ENCODE measurements around the gene SMYD2. TPM values are rescaled to one million over a fixed set of nuclear protein-coding genes. Genes with fewer than 3 reads are reported as not detected.

SMYD2 gene
- total and polyA plus RNA-seq, 2 donors (not counting 1 experiment from before 2014, with no cell fraction given) = 23.3 to 39.2 TPM

GRCh38 chr1:214379236-214379970 lies 98.4 kb downstream of the SMYD2 start:
- no peaks in the 10 kb centered on the region for H4K20me1 ChIP-seq (ENCODE audit: control insufficient read depth, extremely low read depth, insufficient read depth, low read length)
- H2AFZ ChIP-seq (ENCODE audit: low read length) = no peak overlapping the region
- H3K9ac ChIP-seq (ENCODE audit: insufficient read depth, low read length) = no peak overlapping the region
- no peaks in the 10 kb centered on the region for H3K9me3 ChIP-seq (ENCODE audit: control insufficient read depth, insufficient read depth, low read depth, low read length)
- peaks cover 13% of the 10 kb centered on the region for H3K36me3 ChIP-seq (ENCODE audit: control insufficient read depth, insufficient read depth, low read length)
- no peak overlapping the region for H3K4me3 ChIP-seq (replicated peaks in 1 of 4; ENCODE audit: control extremely low read depth in 1 of 4, insufficient read depth in 1 of 4, low read depth in 3 of 4, low read length in 4 of 4)
- H3K79me2 ChIP-seq (ENCODE audit: control insufficient read depth, insufficient read depth, low read length) = no peaks in the 10 kb centered on the region
- H3K4me2 ChIP-seq (ENCODE audit: extremely low read depth, insufficient read depth, low read length) = no peak overlapping the region
- TF ChIP-seq EZH2 (IDR thresholded peaks at IDR 0.05; ENCODE audit: low read length, missing control alignments) = no peak
- TF ChIP-seq, protein P1, sequence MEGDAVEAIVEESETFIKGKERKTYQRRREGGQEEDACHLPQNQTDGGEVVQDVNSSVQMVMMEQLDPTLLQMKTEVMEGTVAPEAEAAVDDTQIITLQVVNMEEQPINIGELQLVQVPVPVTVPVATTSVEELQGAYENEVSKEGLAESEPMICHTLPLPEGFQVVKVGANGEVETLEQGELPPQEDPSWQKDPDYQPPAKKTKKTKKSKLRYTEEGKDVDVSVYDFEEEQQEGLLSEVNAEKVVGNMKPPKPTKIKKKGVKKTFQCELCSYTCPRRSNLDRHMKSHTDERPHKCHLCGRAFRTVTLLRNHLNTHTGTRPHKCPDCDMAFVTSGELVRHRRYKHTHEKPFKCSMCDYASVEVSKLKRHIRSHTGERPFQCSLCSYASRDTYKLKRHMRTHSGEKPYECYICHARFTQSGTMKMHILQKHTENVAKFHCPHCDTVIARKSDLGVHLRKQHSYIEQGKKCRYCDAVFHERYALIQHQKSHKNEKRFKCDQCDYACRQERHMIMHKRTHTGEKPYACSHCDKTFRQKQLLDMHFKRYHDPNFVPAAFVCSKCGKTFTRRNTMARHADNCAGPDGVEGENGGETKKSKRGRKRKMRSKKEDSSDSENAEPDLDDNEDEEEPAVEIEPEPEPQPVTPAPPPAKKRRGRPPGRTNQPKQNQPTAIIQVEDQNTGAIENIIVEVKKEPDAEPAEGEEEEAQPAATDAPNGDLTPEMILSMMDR (conservative IDR thresholded peaks at IDR 0.05 in 1 of 2, IDR thresholded peaks at IDR 0.05 in 1 of 2; ENCODE audit: low read depth in 1 of 2, low read length in 2 of 2) = no peak
- peaks cover 11% of the 10 kb centered on the region for H3K4me1 ChIP-seq (ENCODE audit: control insufficient read depth, extremely low read depth, insufficient read depth, low read length)
- H3K27ac ChIP-seq (ENCODE audit: insufficient read depth, low read length) = no peak overlapping the region
- no peak for DNase-seq (ENCODE audit: low read depth in 2 of 2)
- no peaks in the 10 kb centered on the region for H3K27me3 ChIP-seq (ENCODE audit: control insufficient read depth, insufficient read depth, low read length)

DNA sequence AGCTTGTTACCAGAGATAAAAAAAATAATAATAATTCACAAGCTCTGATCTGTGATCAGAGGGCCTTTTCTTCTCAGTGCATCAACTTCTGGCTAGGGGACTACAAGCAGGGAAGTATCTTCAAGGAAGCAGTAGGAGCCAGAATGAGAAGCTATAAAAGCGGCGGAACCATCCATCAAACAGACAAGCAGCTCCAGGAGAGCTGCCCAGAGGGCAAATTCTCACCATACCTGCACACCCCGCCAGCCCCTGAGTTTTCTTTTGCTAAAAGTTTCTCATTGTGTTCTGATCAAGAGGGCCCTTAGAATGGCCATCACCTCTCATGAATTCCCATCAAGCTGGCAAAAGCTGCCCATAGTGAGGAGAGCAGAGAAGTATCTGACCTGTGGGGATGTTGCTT lies 99.4 kb downstream of the SMYD2 start:
- Histone ChIP-seq H3K4me3 (replicated peaks in 1 of 4; ENCODE audit: control extremely low read depth in 1 of 4, insufficient read depth in 1 of 4, low read depth in 3 of 4, low read length in 4 of 4) (no peak overlapping the region), H3K4me1 (ENCODE audit: control insufficient read depth, extremely low read depth, insufficient read depth, low read length) (peaks cover 11% of the 10 kb centered on the region), H4K20me1 (ENCODE audit: control insufficient read depth, extremely low read depth, insufficient read depth, low read length) (no peaks in the 10 kb centered on the region), H3K36me3 (ENCODE audit: control insufficient read depth, insufficient read depth, low read length) (peaks cover 14% of the 10 kb centered on the region), H3K9me3 (ENCODE audit: control insufficient read depth, insufficient read depth, low read depth, low read length) (no peaks in the 10 kb centered on the region), H3K27ac (ENCODE audit: insufficient read depth, low read length) (no peak overlapping the region), H3K79me2 (ENCODE audit: control insufficient read depth, insufficient read depth, low read length) (no peaks in the 10 kb centered on the region), H3K4me2 (ENCODE audit: extremely low read depth, insufficient read depth, low read length) (no peak overlapping the region), H2AFZ (ENCODE audit: low read length) (no peak overlapping the region), H3K27me3 (ENCODE audit: control insufficient read depth, insufficient read depth, low read length) (no peaks in the 10 kb centered on the region), H3K9ac (ENCODE audit: insufficient read depth, low read length) (no peak overlapping the region)
- DNase-seq (ENCODE audit: low read depth in 2 of 2) = peak in 1 of 2 donors; percentile 66
- TF ChIP-seq, protein P1 (conservative IDR thresholded peaks at IDR 0.05 in 1 of 2, IDR thresholded peaks at IDR 0.05 in 1 of 2; ENCODE audit: low read depth in 1 of 2, low read length in 2 of 2) = no peak
- TF ChIP-seq EZH2 (IDR thresholded peaks at IDR 0.05; ENCODE audit: low read length, missing control alignments) = no peak

DNA sequence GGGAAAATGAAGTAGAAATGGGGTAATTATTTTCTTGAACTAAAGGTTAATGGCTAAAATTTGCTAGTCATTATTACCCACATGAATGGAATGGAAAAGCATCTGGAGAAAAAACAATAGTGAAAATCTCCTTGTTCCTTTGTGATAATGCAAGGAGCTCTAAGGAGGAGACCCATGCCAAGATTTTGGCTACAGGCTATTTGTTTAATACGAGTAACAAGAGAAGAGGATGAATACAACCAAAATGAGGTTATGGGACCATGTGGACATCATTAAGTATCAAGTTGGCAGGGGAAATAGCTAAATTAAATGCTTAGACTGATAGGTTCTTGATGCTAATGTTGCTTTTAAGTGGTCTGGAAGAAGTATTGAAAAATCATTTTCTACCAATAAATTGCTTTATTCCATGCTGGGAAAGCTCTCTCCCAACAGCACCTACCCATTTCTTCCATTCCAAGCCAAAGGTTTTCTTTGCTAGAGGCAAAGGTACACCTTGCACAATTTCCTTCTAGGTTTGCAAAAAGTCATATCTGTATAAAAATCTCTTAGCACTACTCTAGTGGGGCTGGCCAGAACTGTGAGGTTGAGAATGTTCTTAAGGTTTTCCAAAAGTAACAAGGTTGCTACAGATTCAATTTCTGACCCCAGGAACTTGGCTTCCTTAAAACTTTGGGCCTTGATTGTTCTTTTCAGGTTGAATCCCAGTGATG lies 100.2 kb downstream of the SMYD2 start:
- no peak overlapping the region for H3K27ac ChIP-seq (ENCODE audit: insufficient read depth, low read length)
- H2AFZ ChIP-seq (ENCODE audit: low read length) = no peak overlapping the region
- no peaks in the 10 kb centered on the region for H4K20me1 ChIP-seq (ENCODE audit: control insufficient read depth, extremely low read depth, insufficient read depth, low read length)
- H3K27me3 ChIP-seq (ENCODE audit: control insufficient read depth, insufficient read depth, low read length) = no peaks in the 10 kb centered on the region
- no peak overlapping the region for H3K9ac ChIP-seq (ENCODE audit: insufficient read depth, low read length)
- H3K36me3 ChIP-seq (ENCODE audit: control insufficient read depth, insufficient read depth, low read length) = peaks cover 14% of the 10 kb centered on the region
- no peaks in the 10 kb centered on the region for H3K79me2 ChIP-seq (ENCODE audit: control insufficient read depth, insufficient read depth, low read length)
- TF ChIP-seq, protein P1 (conservative IDR thresholded peaks at IDR 0.05 in 1 of 2, IDR thresholded peaks at IDR 0.05 in 1 of 2; ENCODE audit: low read depth in 1 of 2, low read length in 2 of 2) = no peak
- no peak for TF ChIP-seq EZH2 (IDR thresholded peaks at IDR 0.05; ENCODE audit: low read length, missing control alignments)
- H3K4me1 ChIP-seq (ENCODE audit: control insufficient read depth, extremely low read depth, insufficient read depth, low read length) = peaks cover 11% of the 10 kb centered on the region
- no peak overlapping the region for H3K4me2 ChIP-seq (ENCODE audit: extremely low read depth, insufficient read depth, low read length)
- no peaks in the 10 kb centered on the region for H3K9me3 ChIP-seq (ENCODE audit: control insufficient read depth, insufficient read depth, low read depth, low read length)
- peak in 1 of 2 donors; percentile 54 for DNase-seq (ENCODE audit: low read depth in 2 of 2)
- no peak overlapping the region for H3K4me3 ChIP-seq (replicated peaks in 1 of 4; ENCODE audit: control extremely low read depth in 1 of 4, insufficient read depth in 1 of 4, low read depth in 3 of 4, low read length in 4 of 4)
